T-cell (primary cell): ENCODE data around the gene SPATA20. TPM values are rescaled to one million over a fixed set of nuclear protein-coding genes. Genes with fewer than 3 reads are reported as not detected.

ENCODE experiments used
- ATAC-seq, 4 experiments: fragments of 200-7000 bp in 3 of 4; fragments of 150-1000 bp in 1 of 4; cut with Tn5 transposase; replicated peaks in 1 of 4; 1 replicate in 3 of 4; 2 replicates in 1 of 4; pipeline ENCODE4 v1.10.0; 2021; ENCODE audit warnings: moderate library complexity in 3 of 4, mild to moderate bottlenecking in 2 of 4, moderate number of reproducible peaks in 1 of 4
- CTCF ChIA-PET, 2 donors: fragments of 300-600 bp; sonication (Branson Sonifier 250); formaldehyde crosslinking; loops; one replicate each; lab custom pipeline; 2022; ENCODE audit warnings: antibody characterized with exemption in 2 of 2; lab: Charles Lee
- POLR2A ChIA-PET, 2 donors: fragments of 300-600 bp; sonication (Branson Sonifier 250); formaldehyde crosslinking; loops; one replicate each; lab custom pipeline; 2022; ENCODE audit warnings: antibody characterized with exemption in 2 of 2; lab: Charles Lee
- DNase-seq, 35 experiments: peaks; one replicate each; pipeline versions ENCODE4 v3.0.0 to v3.0.0-alpha.2; 2013 to 2023
- H3K27ac ChIP-seq: one replicate; pipeline ENCODE4 v1.5.1; 2013; ENCODE audit warnings: low read length
- H3K27me3 ChIP-seq, 2 experiments: replicated peaks in 1 of 2; 1 replicate in 1 of 2; 2 replicates in 1 of 2; pipeline versions ENCODE4 v1.6.1 to v1.7.0; 2013; ENCODE audit warnings: low read length in 1 of 2, mixed read lengths in 1 of 2; ENCODE audit not compliant: control insufficient read depth in 2 of 2, insufficient read depth in 2 of 2; ENCODE audit errors: extremely low read depth in 1 of 2
- H3K36me3 ChIP-seq, 2 donors: 1 replicate in 1 of 2; 2 replicates in 1 of 2; pipeline versions ENCODE4 v1.6.1 to v1.7.0; 2013; ENCODE audit warnings: low read length in 1 of 2; ENCODE audit not compliant: control insufficient read depth in 2 of 2, insufficient read depth in 1 of 2; ENCODE audit errors: extremely low read depth in 1 of 2
- H3K4me1 ChIP-seq, 2 experiments: 1 replicate in 1 of 2; 2 replicates in 1 of 2; pipeline versions ENCODE4 v1.6.1 to v1.7.0; 2013; ENCODE audit warnings: low read length in 2 of 2, mixed read lengths in 1 of 2; ENCODE audit not compliant: insufficient read depth in 2 of 2, control insufficient read depth in 1 of 2; ENCODE audit errors: extremely low read depth in 1 of 2
- H3K4me3 ChIP-seq, 2 donors: 1 replicate in 1 of 2; 2 replicates in 1 of 2; pipeline versions ENCODE4 v1.5.1 to v1.7.0; 2013; ENCODE audit warnings: mild to moderate bottlenecking in 2 of 2, low read length in 1 of 2, moderate library complexity in 1 of 2; ENCODE audit not compliant: control insufficient read depth in 1 of 2; ENCODE audit errors: extremely low read depth in 1 of 2
- H3K9me3 ChIP-seq: 2 replicates; pipeline ENCODE4 v1.7.0; 2013
- H3K27ac Mint-ChIP-seq, 2 donors: one replicate each; pipeline ENCODE4 v1.8.0; 2020 to 2021; ENCODE audit warnings: mild to moderate bottlenecking in 2 of 2, mixed read lengths in 2 of 2
- H3K27me3 Mint-ChIP-seq, 2 donors: one replicate each; pipeline ENCODE4 v1.8.0; 2021 to 2022; ENCODE audit warnings: mixed read lengths in 2 of 2
- H3K36me3 Mint-ChIP-seq: one replicate; pipeline ENCODE4 v1.8.0; 2021; ENCODE audit warnings: mixed read lengths
- H3K4me1 Mint-ChIP-seq, 3 donors: one replicate each; pipeline ENCODE4 v1.8.0; 2020 to 2022; ENCODE audit warnings: mixed read lengths in 3 of 3, mild to moderate bottlenecking in 1 of 3
- H3K4me3 Mint-ChIP-seq, 3 donors: one replicate each; pipeline ENCODE4 v1.8.0; 2020 to 2022; ENCODE audit warnings: mild to moderate bottlenecking in 3 of 3, mixed read lengths in 3 of 3, moderate library complexity in 3 of 3
- H3K9me3 Mint-ChIP-seq, 3 donors: one replicate each; pipeline ENCODE4 v1.8.0; 2020 to 2022; ENCODE audit warnings: mixed read lengths in 3 of 3
- WGBS: methylation state at CpG from one replicate; pipeline ENCODE4 v1.1.5; 2013; ENCODE audit warnings: missing lambda C conversion rate; ENCODE audit not compliant: insufficient coverage; 5-methylcytosine and 5-hydroxymethylcytosine counted together
- total RNA-seq, 35 experiments: library from RNA in 6 of 35; stranded (reverse) in 6 of 35; fragments of 120-200 nt in 1 of 35; gene quantifications; one replicate each; pipeline versions ENCODE4 v1.2.1 to v1.2.4 and lab custom pipeline; 2013 to 2026

The SPATA20 gene
- total RNA-seq, 5 donors from 2014 or later (not counting 1 experiment from before 2014, with no cell fraction given): 8.9 to 25.7 (median 20.3) TPM

- WGBS: 93% methylated on average over 15 of the region's 18 CpGs
- ATAC-seq (no peak), DNase-seq (no peak)
- H3K9me3 ChIP-seq: no peaks in the 10 kb centered on the region
- Mint-ChIP-seq H3K4me3 (no peak overlapping the region), H3K4me1 (no peaks in the 10 kb centered on the region), H3K27me3 (peaks cover 9 to 17% of the 10 kb centered on the region in 2 donors), H3K9me3 (no peaks in the 10 kb centered on the region), H3K27ac (no peak overlapping the region), H3K36me3 (no peaks in the 10 kb centered on the region)
- no peak overlapping the region for H3K27ac ChIP-seq
- no peaks in the 10 kb centered on the region for H3K4me1 ChIP-seq
- peaks cover 0 to 26% of the 10 kb centered on the region in 2 experiments for H3K27me3 ChIP-seq
- POLR2A ChIA-PET: no interaction called here
- H3K36me3 ChIP-seq: no peaks in the 10 kb centered on the region
- CTCF ChIA-PET: interaction anchor here in 1 of 2 donors (0.6 kb wide), 1 partner anchor 246 kb away, joined by 6 read pairs; no protein-coding TSS in a partner anchor
- H3K4me3 ChIP-seq: no peak overlapping the region
Measured at GRCh38 chr17:50524838-50525237, 22.1 kb upstream of the SPATA20 start.

- H3K27ac ChIP-seq: no peak overlapping the region
- H3K36me3 Mint-ChIP-seq: no peaks in the 10 kb centered on the region
- ATAC-seq: no peak
- H3K4me3 ChIP-seq: no peak overlapping the region
- no peak overlapping the region for H3K27ac Mint-ChIP-seq
- H3K4me1 Mint-ChIP-seq: peaks cover 0 to 7% (median 4%) of the 10 kb centered on the region in 3 donors
- peaks cover 28 to 41% of the 10 kb centered on the region in 2 donors for H3K27me3 Mint-ChIP-seq
- ChIA-PET CTCF (no interaction called here), POLR2A (no interaction called here)
- no peak overlapping the region for H3K4me3 Mint-ChIP-seq
- H3K4me1 ChIP-seq: peaks cover 0 to 4% of the 10 kb centered on the region in 2 experiments
- DNase-seq: no peak
- H3K9me3 Mint-ChIP-seq: no peaks in the 10 kb centered on the region
- peaks cover 4 to 49% of the 10 kb centered on the region in 2 experiments for H3K27me3 ChIP-seq
- no peaks in the 10 kb centered on the region for H3K9me3 ChIP-seq
- H3K36me3 ChIP-seq: no peaks in the 10 kb centered on the region
- 79% methylated on average over 2 of the region's 5 CpGs for WGBS
Measured at GRCh38 chr17:50527155-50527762, 19.7 kb upstream of the SPATA20 start.

- ChIA-PET POLR2A (no interaction called here), CTCF (no interaction called here)
- peaks cover 4 to 54% of the 10 kb centered on the region in 2 experiments for H3K27me3 ChIP-seq
- H3K27me3 Mint-ChIP-seq: peaks cover 28 to 48% of the 10 kb centered on the region in 2 donors
- H3K27ac Mint-ChIP-seq: no peak overlapping the region
- no peak overlapping the region for H3K27ac ChIP-seq
- no peaks in the 10 kb centered on the region for H3K9me3 ChIP-seq
- H3K9me3 Mint-ChIP-seq: no peaks in the 10 kb centered on the region
- no peak overlapping the region for H3K4me3 ChIP-seq
- ATAC-seq (no peak), DNase-seq (no peak)
- H3K36me3 ChIP-seq: no peaks in the 10 kb centered on the region
- H3K4me1 ChIP-seq: peaks cover 2 to 11% of the 10 kb centered on the region in 2 experiments
- WGBS: 0% methylated on average over 2 of the region's 4 CpGs
- H3K36me3 Mint-ChIP-seq: no peaks in the 10 kb centered on the region
- H3K4me1 Mint-ChIP-seq: peaks cover 2 to 11% (median 7%) of the 10 kb centered on the region in 3 donors
- H3K4me3 Mint-ChIP-seq: no peak overlapping the region
Measured at GRCh38 chr17:50527949-50528474, 19.0 kb upstream of the SPATA20 start.

DNA sequence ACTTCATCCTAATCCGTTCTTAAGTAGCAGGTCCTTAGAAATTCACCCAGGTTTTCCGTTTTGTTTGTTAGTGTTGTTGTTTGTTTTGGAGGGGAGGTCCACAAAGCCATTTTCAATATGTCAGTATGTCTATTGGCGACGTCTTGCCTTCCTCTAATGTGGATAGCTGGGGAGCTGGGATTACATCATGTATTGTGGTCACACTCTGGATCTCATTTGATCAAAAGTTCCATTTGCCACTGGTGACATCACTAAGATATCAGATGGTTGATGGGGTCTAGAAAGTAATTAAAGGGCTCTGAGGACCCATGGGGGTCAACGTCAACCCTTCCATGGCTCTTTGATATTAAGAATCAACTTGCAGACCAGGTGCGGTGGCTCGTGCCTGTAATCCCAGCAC lies 17.1 kb upstream of the SPATA20 start:
- Histone ChIP-seq H3K4me3 (no peak overlapping the region), H3K27ac (no peak overlapping the region), H3K27me3 (peaks cover 4 to 73% of the 10 kb centered on the region in 2 experiments), H3K4me1 (peaks cover 2 to 24% of the 10 kb centered on the region in 2 experiments), H3K36me3 (no peaks in the 10 kb centered on the region), H3K9me3 (no peaks in the 10 kb centered on the region)
- POLR2A ChIA-PET: interaction anchor here in 1 of 2 donors (0.7 kb wide), 1 partner anchor 25 kb away, joined by 3 read pairs; no protein-coding TSS in a partner anchor
- Mint-ChIP-seq H3K27me3 (peaks cover 41 to 64% of the 10 kb centered on the region in 2 donors), H3K36me3 (no peaks in the 10 kb centered on the region), H3K27ac (no peak overlapping the region), H3K4me1 (peaks cover 12 to 21% (median 18%) of the 10 kb centered on the region in 3 donors), H3K9me3 (no peaks in the 10 kb centered on the region), H3K4me3 (no peak overlapping the region)
- WGBS: 86% methylated on average over 5 of the region's 7 CpGs
- CTCF ChIA-PET: no interaction called here
- no peak for ATAC-seq
- no peak for DNase-seq

DNA sequence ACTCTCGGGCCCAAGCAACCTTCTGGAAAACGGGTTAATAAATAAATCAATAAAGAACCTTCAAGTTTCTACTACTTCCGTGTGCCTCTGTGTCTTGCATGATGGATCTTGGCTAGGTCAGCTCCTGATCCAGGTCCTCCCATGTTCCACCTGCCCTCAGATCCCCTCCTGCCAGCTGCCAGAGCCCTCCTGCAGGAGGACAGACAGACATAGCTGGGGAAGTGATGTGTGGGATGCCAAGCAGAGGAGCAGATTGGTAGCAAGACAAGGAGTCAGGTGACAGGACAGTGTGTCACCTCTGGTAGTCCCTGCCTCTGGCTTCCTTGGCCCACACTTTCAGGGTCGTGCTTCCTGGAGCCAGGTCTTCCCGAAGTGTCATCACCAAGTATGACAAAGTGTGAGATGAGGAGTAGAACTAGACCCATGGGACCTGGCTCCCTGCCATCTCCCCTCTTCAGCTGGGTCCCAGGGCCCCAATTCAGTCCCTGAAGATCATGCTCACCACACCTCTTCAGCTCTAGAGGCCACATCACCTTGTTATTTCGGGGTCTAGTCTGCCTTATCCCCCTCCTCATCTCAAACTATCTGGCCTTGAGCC lies 15.4 kb upstream of the SPATA20 start:
- peaks cover 12 to 21% (median 18%) of the 10 kb centered on the region in 3 donors for H3K4me1 Mint-ChIP-seq
- H3K4me1 ChIP-seq: peaks cover 2 to 24% of the 10 kb centered on the region in 2 experiments
- H3K4me3 Mint-ChIP-seq: no peak overlapping the region
- ChIA-PET POLR2A (no interaction called here), CTCF (no interaction called here)
- no peak overlapping the region for H3K27ac ChIP-seq
- ATAC-seq: no peak
- H3K9me3 Mint-ChIP-seq: no peaks in the 10 kb centered on the region
- H3K27me3 ChIP-seq: peaks cover 4 to 89% of the 10 kb centered on the region in 2 experiments
- no peak overlapping the region for H3K27ac Mint-ChIP-seq
- no peaks in the 10 kb centered on the region for H3K9me3 ChIP-seq
- peaks cover 41 to 72% of the 10 kb centered on the region in 2 donors for H3K27me3 Mint-ChIP-seq
- H3K36me3 ChIP-seq: no peaks in the 10 kb centered on the region
- DNase-seq: no peak
- no peak overlapping the region for H3K4me3 ChIP-seq
- H3K36me3 Mint-ChIP-seq: no peaks in the 10 kb centered on the region
- 60% methylated on average over 4 of the region's 6 CpGs for WGBS

DNA sequence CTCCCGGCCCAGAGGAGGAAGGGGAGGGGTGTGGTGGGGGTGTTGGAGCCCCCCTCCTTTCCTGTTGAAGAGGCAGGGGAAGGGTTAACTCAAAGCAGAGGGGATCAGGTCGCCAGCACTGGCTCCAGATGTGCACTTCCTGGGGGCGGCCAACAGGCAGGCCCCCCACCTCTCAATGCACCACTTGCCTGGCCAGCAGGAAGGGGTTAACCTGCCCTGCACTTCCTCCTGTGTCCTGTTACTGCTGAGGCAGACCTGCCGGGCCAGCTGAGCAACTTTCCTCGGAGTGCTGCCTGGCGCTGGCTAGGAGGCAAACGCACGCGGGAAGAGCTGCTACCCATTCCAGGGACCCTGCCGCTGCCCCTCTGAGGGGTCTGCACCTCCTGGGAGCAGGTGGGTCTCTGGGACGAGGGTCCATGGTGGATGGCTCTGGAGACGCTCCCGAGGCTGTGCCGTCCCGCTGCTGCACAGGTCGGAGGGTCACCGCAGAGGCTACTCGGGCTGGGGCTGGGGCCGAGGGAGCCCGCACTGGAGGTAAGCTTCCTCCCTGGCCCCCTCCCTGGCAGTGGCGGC lies 14.4 kb upstream of the SPATA20 start, which contains the start of gene EPN3:
EPN3 (plus strand) TSS at position 284 of the 573 bp plus-strand sequence. CDS start 3,822 bp downstream, outside the sequence.
- peak in 2 of 4 experiments; percentile 30 to 35 for ATAC-seq
- ChIA-PET CTCF (no interaction called here), POLR2A (no interaction called here)
- no peak within 1 kb of the TSS for H3K27ac ChIP-seq
- no peaks in the 10 kb centered on the region for H3K9me3 ChIP-seq
- Mint-ChIP-seq H3K36me3 (no peaks in the 10 kb centered on the region), H3K27me3 (peaks cover 41 to 72% of the 10 kb centered on the region in 2 donors), H3K27ac (no peak within 1 kb of the TSS), H3K4me3 (peak within 1 kb of the TSS in 1 of 3 donors; percentile 62), H3K9me3 (no peaks in the 10 kb centered on the region), H3K4me1 (peaks cover 12 to 21% (median 18%) of the 10 kb centered on the region in 3 donors)
- DNase-seq: no peak
- no peak within 1 kb of the TSS for H3K4me3 ChIP-seq
- 8% methylated on average over 18 of the region's 21 CpGs for WGBS
- H3K27me3 ChIP-seq: peaks cover 4 to 90% of the 10 kb centered on the region in 2 experiments
- H3K4me1 ChIP-seq: peaks cover 2 to 24% of the 10 kb centered on the region in 2 experiments
- no peaks in the 10 kb centered on the region for H3K36me3 ChIP-seq
